Natural killer cell (primary cell): ENCODE results near the gene CNPY2. TPM values are rescaled to one million over a fixed set of nuclear protein-coding genes. Genes with fewer than 3 reads are reported as not detected.
A peak's percentile ranks its signal among the peaks of the same experiment; 100 is the strongest.

Experiments used
- ATAC-seq, 3 donors: fragments of 150-1000 bp in 2 of 3; fragments of 200-7000 bp in 1 of 3; cut with Tn5 transposase; 1 replicate in 1 of 3; 2 replicates in 2 of 3; pipeline ENCODE4 v1.10.0; 2021; ENCODE audit warnings: mild to moderate bottlenecking in 2 of 3, moderate library complexity in 2 of 3
- DNase-seq, 2 donors: peaks; one replicate each; pipeline versions ENCODE4 v3.0.0 to v3.0.0-alpha.2; 2013 to 2021; ENCODE audit warnings: mixed read lengths in 1 of 2
- H3K27ac ChIP-seq: one replicate; pipeline ENCODE4 v1.5.1; 2013; ENCODE audit warnings: mild to moderate bottlenecking, low read length
- H3K27me3 ChIP-seq: one replicate; pipeline ENCODE4 v1.6.1; 2013; ENCODE audit warnings: low read length; ENCODE audit not compliant: control insufficient read depth, insufficient read depth
- H3K36me3 ChIP-seq: one replicate; pipeline ENCODE4 v1.6.1; 2013; ENCODE audit warnings: low read length; ENCODE audit not compliant: control insufficient read depth, insufficient read depth
- H3K4me1 ChIP-seq: one replicate; pipeline ENCODE4 v1.6.1; 2013; ENCODE audit warnings: low read length; ENCODE audit not compliant: control insufficient read depth, insufficient read depth
- H3K4me3 ChIP-seq: one replicate; pipeline ENCODE4 v1.5.1; 2013; ENCODE audit warnings: low read length
- H3K9me3 ChIP-seq: one replicate; pipeline ENCODE4 v1.6.1; 2013; ENCODE audit warnings: low read length; ENCODE audit not compliant: control insufficient read depth, insufficient read depth
- H3K27ac Mint-ChIP-seq, 2 donors: one replicate each; pipeline ENCODE4 v1.8.0; 2022; ENCODE audit warnings: mild to moderate bottlenecking in 2 of 2, mixed read lengths in 2 of 2, moderate library complexity in 1 of 2
- H3K27me3 Mint-ChIP-seq, 2 donors: one replicate each; pipeline ENCODE4 v1.8.0; 2022; ENCODE audit warnings: low read depth in 2 of 2, mixed read lengths in 2 of 2
- H3K36me3 Mint-ChIP-seq: one replicate; pipeline ENCODE4 v1.8.0; 2022; ENCODE audit warnings: mixed read lengths
- H3K4me1 Mint-ChIP-seq, 2 donors: one replicate each; pipeline ENCODE4 v1.8.0; 2022; ENCODE audit warnings: mixed read lengths in 2 of 2
- H3K4me3 Mint-ChIP-seq: one replicate; pipeline ENCODE4 v1.8.0; 2022; ENCODE audit warnings: mild to moderate bottlenecking, moderate library complexity, mixed read lengths
- H3K9me3 Mint-ChIP-seq, 2 donors: one replicate each; pipeline ENCODE4 v1.8.0; 2022; ENCODE audit warnings: mixed read lengths in 2 of 2
- CTCF ChIP-seq: fragments of 200-600 bp; IDR thresholded peaks from one replicate; pipeline ENCODE4 v1.8.0; 2022; ENCODE audit warnings: antibody characterized with exemption
- WGBS: methylation state at CpG from one replicate; pipeline ENCODE4 v1.1.7; 2013; ENCODE audit warnings: missing lambda C conversion rate; ENCODE audit not compliant: insufficient coverage; 5-methylcytosine and 5-hydroxymethylcytosine counted together
- intact Hi-C: fragments of 100-400 bp; cut with micrococcal nuclease; formaldehyde crosslinking; loops from one replicate; pipeline ENCODE4 v1.14.2; 2022
- total RNA-seq, 4 donors: library from RNA; stranded (reverse); fragments of 120-200 nt in 1 of 4; gene quantifications; one replicate each; pipeline versions ENCODE4 v1.2.3 to v1.2.4, GENCODE V29; 2013 to 2022

Gene CNPY2
- total RNA-seq, 3 donors from 2014 or later (not counting 1 experiment from before 2014, with no cell fraction given), result 50.4 to 64.3 (median 60.8) TPM

GRCh38 chr12:56359851-56360767 is 44.3 kb upstream of the CNPY2 start, which contains the start of gene STAT2:
Gene STAT2, minus strand, starts transcription at chr12:56360107. Its CDS starts 3,536 bp downstream, at chr12:56356571.
- WGBS, result under 1% methylated on average over 54 of the region's 54 CpGs
- intact Hi-C loops, result loop anchor here (1.0 to 5.0 kb wide), 3 partner anchors 26 to 277 kb away; no protein-coding TSS in a partner anchor
- DNase-seq, result peak; percentile 98 to 99
- H3K27me3 Mint-ChIP-seq, result no peaks in the 10 kb centered on the region
- no peaks in the 10 kb centered on the region for H3K9me3 Mint-ChIP-seq
- Histone ChIP-seq H3K27ac (peak within 1 kb of the TSS; percentile 71), H3K9me3 (no peaks in the 10 kb centered on the region), H3K4me3 (peak within 1 kb of the TSS; percentile 80), H3K27me3 (no peaks in the 10 kb centered on the region), H3K36me3 (peaks cover 14% of the 10 kb centered on the region), H3K4me1 (peaks cover 17% of the 10 kb centered on the region)
- H3K36me3 Mint-ChIP-seq, result no peaks in the 10 kb centered on the region
- H3K27ac Mint-ChIP-seq, result peak within 1 kb of the TSS; percentile 88 to 91
- TF ChIP-seq CTCF, result no peak
- peak; percentile 93 to 98 (median 94) for ATAC-seq
- peak within 1 kb of the TSS; percentile 97 for H3K4me3 Mint-ChIP-seq
- peaks cover 21 to 24% of the 10 kb centered on the region in 2 donors for H3K4me1 Mint-ChIP-seq

DNA sequence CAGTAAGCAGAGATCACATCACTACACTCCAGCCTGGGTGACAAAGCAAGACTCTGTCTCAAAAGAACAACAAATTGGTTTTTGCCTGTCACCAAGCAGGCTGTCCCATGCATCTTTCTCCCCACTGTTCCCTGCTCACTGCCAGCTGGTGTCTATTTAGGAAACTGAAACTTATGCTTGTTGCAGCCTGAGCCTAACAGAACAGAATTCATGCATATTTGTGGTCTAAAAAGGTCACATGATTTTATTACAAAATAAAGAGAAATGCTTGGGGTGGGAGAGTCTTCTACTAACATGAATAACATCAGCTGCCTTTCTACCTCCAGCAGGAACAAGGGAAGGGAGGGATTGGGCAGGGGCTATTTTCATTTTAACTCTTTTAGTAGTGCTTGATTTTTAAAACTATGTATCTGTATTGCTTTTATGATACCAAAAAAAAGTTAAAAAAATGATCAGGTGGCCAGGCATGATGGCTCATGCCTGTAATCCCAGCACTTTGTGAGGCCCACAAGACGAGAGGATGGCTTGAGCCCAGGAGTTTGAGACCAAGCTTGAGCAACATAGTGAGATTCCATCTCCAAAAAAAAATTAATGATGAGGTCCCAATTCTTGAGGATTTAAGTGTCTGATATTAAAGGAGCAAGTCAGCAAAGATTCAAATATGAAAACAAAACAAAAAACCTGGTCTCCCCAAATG is 43.2 kb upstream of the CNPY2 start:
- H3K4me1 Mint-ChIP-seq, result peaks cover 21 to 24% of the 10 kb centered on the region in 2 donors
- no peak for TF ChIP-seq CTCF
- no peak for DNase-seq
- no peaks in the 10 kb centered on the region for H3K9me3 Mint-ChIP-seq
- 4% methylated on average over 1 of the region's 1 CpG for WGBS
- Histone ChIP-seq H3K9me3 (no peaks in the 10 kb centered on the region), H3K4me3 (peak overlapping the region; percentile 80), H3K27ac (no peak overlapping the region), H3K27me3 (no peaks in the 10 kb centered on the region), H3K4me1 (peaks cover 17% of the 10 kb centered on the region), H3K36me3 (peaks cover 25% of the 10 kb centered on the region)
- no peak for ATAC-seq
- intact Hi-C loops, result no loop called here
- no peaks in the 10 kb centered on the region for H3K36me3 Mint-ChIP-seq
- H3K27ac Mint-ChIP-seq, result peak overlapping the region; percentile 88 to 91
- peak overlapping the region; percentile 97 for H3K4me3 Mint-ChIP-seq
- H3K27me3 Mint-ChIP-seq, result no peaks in the 10 kb centered on the region

GRCh38 chr12:56351325-56351724 is 35.5 kb upstream of the CNPY2 start:
- H3K9me3 Mint-ChIP-seq, result no peaks in the 10 kb centered on the region
- Histone ChIP-seq H3K4me3 (no peak overlapping the region), H3K4me1 (no peaks in the 10 kb centered on the region), H3K36me3 (peaks cover 83% of the 10 kb centered on the region), H3K9me3 (no peaks in the 10 kb centered on the region), H3K27me3 (no peaks in the 10 kb centered on the region), H3K27ac (no peak overlapping the region)
- no peak overlapping the region for H3K27ac Mint-ChIP-seq
- ATAC-seq (no peak), DNase-seq (no peak)
- no peaks in the 10 kb centered on the region for H3K27me3 Mint-ChIP-seq
- intact Hi-C loops, result no loop called here
- no peak for TF ChIP-seq CTCF
- no peaks in the 10 kb centered on the region for H3K4me1 Mint-ChIP-seq
- H3K4me3 Mint-ChIP-seq, result no peak overlapping the region
- peaks cover 11% of the 10 kb centered on the region for H3K36me3 Mint-ChIP-seq
- 96% methylated on average over 2 of the region's 2 CpGs for WGBS
